SIG-M5 (cell line): ENCODE data around the gene ZNF324.
"Not testable (repeated sequence)": the region's sequence is repeated elsewhere in the genome, so short reads cannot be mapped to it uniquely, and the experiment has no call there.

Experiments
- DNase-seq: peaks from one replicate; lab custom pipeline; 2025; lab: John Stamatoyannopoulos, UW

Gene ZNF324

DNA sequence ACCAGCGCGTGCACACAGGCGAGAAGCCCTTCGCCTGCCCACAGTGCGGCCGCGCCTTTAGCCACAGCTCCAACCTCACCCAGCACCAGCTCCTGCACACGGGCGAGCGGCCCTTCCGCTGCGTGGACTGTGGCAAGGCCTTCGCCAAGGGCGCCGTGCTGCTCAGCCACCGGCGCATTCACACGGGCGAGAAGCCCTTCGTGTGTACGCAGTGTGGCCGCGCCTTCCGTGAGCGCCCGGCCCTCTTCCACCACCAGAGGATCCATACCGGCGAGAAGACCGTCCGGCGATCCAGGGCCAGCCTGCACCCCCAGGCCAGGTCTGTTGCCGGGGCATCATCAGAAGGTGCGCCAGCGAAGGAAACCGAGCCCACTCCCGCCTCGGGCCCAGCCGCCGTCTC is 4.9 kb downstream of the ZNF324 start:
- DNase-seq, result no peak

DNA sequence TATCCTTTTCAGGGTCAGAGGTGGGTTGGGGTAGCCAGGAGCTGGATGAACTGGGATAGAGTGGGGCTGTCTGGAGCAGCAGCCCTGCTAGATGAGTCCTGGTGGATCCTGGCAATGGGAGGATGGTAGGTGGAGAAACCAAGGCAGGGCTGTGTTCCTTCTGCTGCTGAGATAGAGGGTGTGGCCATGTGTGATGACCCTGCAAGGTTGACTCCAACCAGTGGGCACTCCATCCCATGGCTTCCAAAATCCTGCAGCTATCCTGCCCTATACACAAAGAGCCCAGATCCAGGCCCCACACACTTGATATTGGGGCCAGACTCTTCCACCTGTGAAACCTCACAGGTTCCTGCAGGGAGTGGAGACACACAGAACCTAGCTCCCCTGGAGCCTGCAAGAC is 6.9 kb downstream of the ZNF324 start:
- DNase-seq, result no peak

GRCh38 chr19:58474291-58474996 is 7.6 kb downstream of the ZNF324 start:
- DNase-seq, result no peak

DNA sequence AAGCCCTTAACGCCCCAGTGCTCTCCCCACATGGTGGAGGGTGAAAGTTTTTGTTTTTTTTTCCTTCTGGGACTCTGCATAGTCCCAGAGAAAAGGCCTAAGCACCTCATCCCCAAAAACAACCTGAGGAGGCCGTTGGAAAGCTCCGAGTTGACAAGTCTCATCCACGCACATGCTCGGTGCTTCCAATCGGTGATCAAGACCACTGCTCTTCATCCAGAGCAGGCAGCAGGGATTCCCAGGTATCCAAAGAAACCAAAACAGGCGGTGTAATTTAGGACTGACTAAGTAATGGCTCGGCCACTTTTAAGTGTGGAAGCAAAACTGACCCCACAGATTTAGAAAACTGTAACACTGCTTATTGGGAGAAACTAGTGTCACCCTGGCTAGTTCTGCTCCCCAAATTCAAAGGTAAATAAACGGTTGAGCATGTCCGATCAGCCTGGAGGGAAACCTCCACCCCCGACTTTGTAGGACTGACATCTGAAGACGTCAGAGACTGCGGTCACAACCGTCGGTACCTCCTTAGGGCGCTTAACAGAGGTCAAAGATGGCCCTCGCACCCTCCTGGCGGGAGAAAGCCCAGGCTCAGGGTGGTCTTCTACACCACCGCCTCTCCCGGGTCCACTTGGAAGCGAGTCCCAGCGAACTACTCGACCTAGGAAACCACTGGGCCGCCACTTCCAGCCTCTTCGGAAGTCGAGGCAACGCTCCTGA is 8.3 kb downstream of the ZNF324 start:
- DNase-seq, result no peak

- peak; percentile 88 for DNase-seq
These were observed 9.0 kb downstream of the ZNF324 start, which contains the start of gene ZNF446 for GRCh38 chr19:58475714-58476497. Gene ZNF446, plus strand, starts transcription at chr19:58476352. Its CDS starts 867 bp downstream, at chr19:58477219.

- no peak for DNase-seq
These were observed 9.7 kb downstream of the ZNF324 start for GRCh38 chr19:58476498-58477015.

GRCh38 chr19:58477130-58477529 is 10.2 kb downstream of the ZNF324 start:
- no peak for DNase-seq

DNA sequence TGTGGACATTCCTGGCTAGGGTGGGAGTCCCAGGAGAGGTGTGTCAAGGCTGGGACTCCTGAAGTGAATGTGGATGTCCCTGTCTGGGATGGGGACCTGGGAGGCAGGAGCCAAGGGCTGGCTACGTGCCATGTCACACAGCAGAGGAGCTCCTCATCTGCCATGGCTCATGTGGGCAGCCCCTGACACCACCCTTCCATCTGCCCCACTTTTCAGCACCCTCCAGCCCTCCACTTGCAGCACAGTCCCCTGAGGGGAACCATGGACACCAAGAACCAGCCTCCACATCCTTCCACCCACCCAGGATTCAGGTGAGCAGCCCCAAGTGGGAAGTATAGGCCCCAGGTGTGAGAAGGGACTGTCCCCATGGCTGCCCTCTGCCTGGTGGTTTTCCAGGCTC is 11.0 kb downstream of the ZNF324 start:
- DNase-seq, result no peak

- no peak for DNase-seq
These were observed 12.4 kb downstream of the ZNF324 start for GRCh38 chr19:58479303-58479702.

DNA sequence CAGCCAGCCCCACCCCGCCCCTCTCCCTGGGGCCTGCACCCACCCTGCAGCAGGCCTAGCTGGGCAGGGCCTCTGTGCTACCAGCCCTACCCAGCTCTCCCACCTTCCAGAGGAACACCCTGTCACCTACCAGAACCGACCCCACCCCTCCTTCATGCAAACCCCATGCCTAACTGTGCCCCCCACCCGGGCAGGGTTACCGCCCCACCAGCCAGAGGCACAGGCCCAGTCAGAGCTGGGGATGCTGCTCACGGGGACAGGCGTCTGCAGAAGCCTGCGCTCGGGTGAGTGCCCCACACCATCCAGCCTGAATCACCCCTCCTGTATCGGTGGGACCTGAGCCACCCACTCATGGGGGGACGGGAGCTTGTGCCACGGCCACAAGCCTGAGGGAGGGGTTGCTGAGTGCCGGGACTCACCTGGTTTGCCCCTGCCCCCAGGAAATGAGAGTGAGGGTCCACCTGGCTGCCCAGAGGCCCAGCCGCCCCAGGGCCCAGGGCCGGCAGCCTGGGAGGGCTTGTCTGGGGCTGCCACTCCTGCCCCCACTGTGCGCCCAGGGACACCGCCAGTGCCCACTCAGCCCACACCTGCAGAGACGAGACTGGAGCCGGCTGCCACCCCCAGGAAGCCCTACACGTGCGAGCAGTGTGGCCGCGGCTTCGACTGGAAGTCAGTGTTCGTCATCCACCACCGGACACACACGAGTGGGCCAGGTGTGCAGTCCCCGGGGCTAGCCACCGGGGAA is 13.0 kb downstream of the ZNF324 start:
- no peak for DNase-seq

DNA sequence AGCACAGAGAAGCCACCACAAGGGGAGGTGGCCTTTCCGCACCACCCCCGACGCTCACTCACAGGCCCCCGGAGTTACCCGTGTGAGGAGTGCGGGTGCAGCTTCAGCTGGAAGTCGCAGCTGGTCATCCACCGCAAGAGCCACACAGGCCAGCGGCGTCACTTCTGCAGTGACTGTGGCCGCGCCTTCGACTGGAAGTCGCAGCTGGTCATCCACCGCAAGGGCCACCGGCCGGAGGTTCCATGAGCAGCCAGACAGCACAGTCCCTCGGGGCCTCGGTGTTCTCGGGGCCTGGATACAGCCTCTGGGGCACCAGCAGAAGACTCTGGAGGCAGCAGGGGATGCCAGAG is 13.6 kb downstream of the ZNF324 start:
- DNase-seq, result no peak

- no peak for DNase-seq
These were observed 14.0 kb downstream of the ZNF324 start for GRCh38 chr19:58480831-58481230.

- DNase-seq, result no peak
These were observed 15.5 kb downstream of the ZNF324 start for GRCh38 chr19:58482372-58482771.

DNA sequence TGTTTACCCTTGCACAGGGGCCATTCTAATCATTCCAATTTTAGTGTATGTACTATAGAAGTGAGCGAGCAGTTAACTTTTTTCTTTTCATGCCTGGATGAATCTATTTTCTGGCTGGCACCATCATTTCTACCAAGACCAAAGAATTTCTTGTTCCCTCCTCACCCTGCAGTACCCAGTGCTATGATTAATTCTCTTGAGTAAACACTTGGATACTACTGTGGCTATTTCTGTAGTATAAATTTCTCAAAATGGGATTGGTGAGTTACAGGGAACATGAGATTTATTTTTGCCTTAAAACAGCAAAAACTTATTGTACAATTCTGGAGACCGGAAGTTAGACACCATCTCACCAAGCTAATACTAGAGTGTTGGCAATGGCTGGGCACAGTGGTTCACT is 16.9 kb downstream of the ZNF324 start:
- no peak for DNase-seq

- DNase-seq, result not testable (repeated sequence)
These were observed 17.5 kb downstream of the ZNF324 start for GRCh38 chr19:58484349-58484748.

DNA sequence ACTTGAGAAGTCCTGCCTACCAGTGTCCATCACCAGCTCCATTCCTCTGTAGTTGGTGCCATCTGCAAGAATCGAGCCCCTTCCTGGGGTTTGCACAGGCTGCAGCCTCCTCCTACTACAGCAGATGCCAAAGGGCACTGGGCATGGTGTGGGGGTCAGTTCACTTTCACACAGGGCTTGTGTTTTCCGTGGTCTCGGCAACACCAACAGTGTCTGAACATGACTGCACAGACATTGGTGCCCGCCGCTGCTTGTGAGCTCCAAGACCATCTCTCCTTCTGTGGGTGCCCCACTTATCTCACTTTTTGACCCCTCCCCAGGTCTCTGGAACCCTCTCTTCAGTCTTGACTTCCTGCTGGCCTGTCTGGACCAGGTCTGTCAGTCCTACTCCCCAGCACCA is 24.5 kb downstream of the ZNF324 start:
- DNase-seq, result no peak

- DNase-seq, result no peak
These were observed 25.4 kb downstream of the ZNF324 start for GRCh38 chr19:58492265-58492664.

DNA sequence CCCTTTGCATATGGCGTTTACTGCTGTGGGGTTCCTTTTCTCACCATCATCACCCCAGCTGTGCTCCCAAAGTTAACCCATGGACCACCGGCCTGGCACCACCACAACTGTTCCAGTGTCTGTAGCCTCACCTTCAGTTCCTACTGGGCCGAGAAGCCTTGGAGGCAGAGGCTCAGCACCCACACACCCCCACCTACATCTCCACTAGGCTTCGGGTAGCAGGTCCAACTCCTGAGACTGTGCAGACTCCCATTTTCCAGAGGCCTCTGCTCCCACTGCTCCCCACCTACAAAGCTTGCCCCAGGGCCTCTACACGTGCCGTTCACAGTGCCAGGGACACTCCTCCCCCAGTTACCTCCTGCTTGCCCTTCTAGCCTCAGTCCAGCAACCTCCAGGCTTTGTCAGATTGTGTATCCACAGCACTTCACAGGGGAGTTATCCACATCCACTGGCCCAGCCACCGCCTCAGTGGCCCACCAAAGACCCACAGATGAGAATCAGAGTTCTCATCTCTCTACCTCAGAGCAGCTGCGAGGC is 30.8 kb downstream of the ZNF324 start:
- no peak for DNase-seq

GRCh38 chr19:58498316-58499020 is 31.6 kb downstream of the ZNF324 start:
- DNase-seq, result no peak

DNA sequence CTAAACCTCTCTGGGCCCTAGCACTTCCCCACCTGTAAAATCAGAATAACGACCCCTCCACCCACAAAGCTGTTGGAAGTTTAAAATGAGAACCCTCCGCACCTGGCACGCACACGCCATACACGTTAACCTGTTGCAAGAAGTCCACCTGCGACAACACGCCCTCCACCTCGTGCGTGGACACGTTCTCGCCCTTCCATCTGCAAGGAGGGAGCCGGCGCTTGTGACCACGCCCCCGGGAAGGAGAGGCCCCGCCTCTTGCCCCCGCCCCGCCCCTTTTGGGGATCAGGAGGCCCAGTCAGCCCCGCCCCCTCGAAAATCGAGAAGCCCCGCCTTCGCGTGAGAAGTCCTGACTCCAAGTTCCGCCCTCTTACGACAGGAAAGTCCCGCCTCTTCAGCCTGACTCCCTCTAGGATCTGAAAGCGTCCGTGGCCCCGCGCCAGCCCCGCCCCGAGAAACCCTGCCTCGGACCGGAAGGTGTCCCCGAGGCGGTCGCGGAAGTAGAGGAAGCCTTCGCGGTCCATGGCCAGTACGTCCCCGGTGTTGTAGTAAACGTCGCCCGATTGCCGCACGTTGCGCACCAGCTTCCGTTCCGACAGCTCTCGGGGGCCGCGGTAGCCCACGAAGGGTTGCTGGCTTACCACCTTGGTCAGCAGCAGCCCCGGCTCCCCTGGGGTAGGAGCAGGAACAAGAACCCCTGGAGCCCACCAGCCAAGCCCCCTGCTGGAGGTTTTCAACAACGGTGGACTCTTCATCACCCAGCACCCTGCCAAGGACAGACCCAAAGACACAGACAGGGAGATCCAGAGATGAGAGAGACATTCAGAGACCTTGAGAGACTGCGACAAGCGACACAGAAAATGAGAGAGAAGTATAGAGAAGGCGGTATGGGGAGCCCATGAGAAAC is 32.4 kb downstream of the ZNF324 start:
- DNase-seq, result peak; percentile 92
